Liver (tissue), 9 donors: ENCODE data around the gene AWAT2. TPM values are rescaled to one million over a fixed set of nuclear protein-coding genes. Genes with fewer than 3 reads are reported as not detected.
A peak's percentile ranks its signal among the peaks of the same experiment; 100 is the strongest.

Experiments
- DNase-seq: peaks from one replicate; pipeline ENCODE4 v3.0.0-alpha.2; 2017; ENCODE audit warnings: low spot score
- H3K27ac ChIP-seq, 2 donors: one replicate each; pipeline ENCODE4 v1.7.0; 2013; ENCODE audit warnings: inconsistent platforms in 2 of 2, low read length in 2 of 2, control low read depth in 1 of 2, low read depth in 1 of 2, mild to moderate bottlenecking in 1 of 2
- H3K27me3 ChIP-seq, 4 donors: one replicate each; pipeline versions ENCODE4 v1.6.1 to v1.7.0; 2013; ENCODE audit warnings: low read length in 3 of 4, inconsistent platforms in 1 of 4, mild to moderate bottlenecking in 1 of 4, moderate library complexity in 1 of 4; ENCODE audit not compliant: control insufficient read depth in 4 of 4, insufficient read depth in 4 of 4
- H3K36me3 ChIP-seq, 4 donors: one replicate each; pipeline versions ENCODE4 v1.6.1 to v1.7.0; 2013; ENCODE audit warnings: low read length in 3 of 4, mild to moderate bottlenecking in 3 of 4, low read depth in 1 of 4, moderate library complexity in 1 of 4; ENCODE audit not compliant: control insufficient read depth in 4 of 4, insufficient read depth in 3 of 4
- H3K4me1 ChIP-seq, 4 donors: one replicate each; pipeline versions ENCODE4 v1.6.1 to v1.7.0; 2013; ENCODE audit warnings: low read length in 3 of 4, mild to moderate bottlenecking in 3 of 4, moderate library complexity in 1 of 4; ENCODE audit not compliant: control insufficient read depth in 4 of 4, insufficient read depth in 4 of 4
- H3K4me3 ChIP-seq, 3 donors: one replicate each; pipeline versions ENCODE4 v1.6.1 to v1.7.0; 2013; ENCODE audit warnings: low read length in 3 of 3, control low read depth in 1 of 3, low read depth in 1 of 3, mild to moderate bottlenecking in 1 of 3
- H3K9ac ChIP-seq, 2 donors: one replicate each; pipeline ENCODE4 v1.7.0; 2013; ENCODE audit warnings: low read length in 2 of 2, mild to moderate bottlenecking in 2 of 2, moderate library complexity in 2 of 2, control low read depth in 1 of 2, low read depth in 1 of 2
- H3K9me3 ChIP-seq, 4 donors: one replicate each; pipeline versions ENCODE4 v1.6.1 to v1.7.0; 2013; ENCODE audit warnings: low read length in 3 of 4; ENCODE audit not compliant: control insufficient read depth in 4 of 4
- EGR1 ChIP-seq, 2 donors: IDR thresholded peaks; 2 replicates each; pipeline ENCODE4 v1.6.1; 2016 to 2018; ENCODE audit warnings: antibody characterized with exemption in 2 of 2, low read depth in 2 of 2
- FOXA2 ChIP-seq: IDR thresholded peaks from 2 replicates; pipeline ENCODE4 v1.6.1; 2016; ENCODE audit warnings: antibody characterized with exemption
- GABPA ChIP-seq, 2 donors: IDR thresholded peaks in 1 of 2; conservative IDR thresholded peaks in 1 of 2; 2 replicates each; pipeline ENCODE4 v1.6.1; 2016; ENCODE audit warnings: antibody characterized with exemption in 2 of 2, mild to moderate bottlenecking in 1 of 2, moderate library complexity in 1 of 2
- HNF4A ChIP-seq, 2 donors: conservative IDR thresholded peaks; 2 replicates each; pipeline ENCODE4 v1.6.1; 2016; ENCODE audit warnings: antibody characterized with exemption in 2 of 2, mild to moderate bottlenecking in 2 of 2
- HNF4G ChIP-seq: IDR thresholded peaks from 2 replicates; pipeline ENCODE4 v1.6.1; 2016; ENCODE audit warnings: antibody characterized with exemption
- JUND ChIP-seq, 2 donors: IDR thresholded peaks; 2 replicates each; pipeline ENCODE4 v1.6.1; 2016; ENCODE audit warnings: antibody characterized with exemption in 2 of 2
- NR2F2 ChIP-seq: IDR thresholded peaks from 2 replicates; pipeline ENCODE4 v1.6.1; 2016; ENCODE audit warnings: antibody characterized with exemption
- SP1 ChIP-seq: IDR thresholded peaks from 2 replicates; pipeline ENCODE4 v1.6.1; 2018; ENCODE audit warnings: antibody characterized with exemption, mild to moderate bottlenecking
- TAF1 ChIP-seq: conservative IDR thresholded peaks from 2 replicates; pipeline ENCODE4 v1.6.1; 2016; ENCODE audit warnings: antibody characterized with exemption, mild to moderate bottlenecking
- YY1 ChIP-seq: IDR thresholded peaks from 2 replicates; pipeline ENCODE4 v1.6.1; 2016; ENCODE audit warnings: antibody characterized with exemption, mild to moderate bottlenecking
- WGBS: extraction: QIAGEN DNeasy Blood & Tissue Kit; methylation state at CpG from one replicate; pipeline ENCODE4 v1.1.7; 2013; 5-methylcytosine and 5-hydroxymethylcytosine counted together
- polyA plus RNA-seq, 2 donors: library from polyadenylated mRNA; stranded (reverse) in 1 of 2; unstranded in 1 of 2; fragments of 200-250 nt in 1 of 2; fragments of >200 nt in 1 of 2; fragmentation: Nextera tagmentation in 1 of 2; extraction: Ambion mirVana in 1 of 2; gene quantifications; one replicate each; pipeline versions ENCODE4 v1.2.1 to v1.2.3, GENCODE V29; 2013 to 2015
- total RNA-seq, 2 donors: library from RNA; depleted of rRNA; stranded (reverse); fragments of >200 nt; gene quantifications; one replicate each; pipeline ENCODE4 v1.2.3, GENCODE V29; 2014
- TF ChIP-seq, protein P1 (sequence below): IDR thresholded peaks from 2 replicates; pipeline ENCODE4 v1.6.1; 2016; ENCODE audit warnings: antibody characterized with exemption
- TF ChIP-seq, protein P2 (sequence below): IDR thresholded peaks from 2 replicates; pipeline ENCODE4 v1.6.1; 2016; ENCODE audit warnings: antibody characterized with exemption
- TF ChIP-seq, protein P3 (sequence below): IDR thresholded peaks from 2 replicates; pipeline ENCODE4 v1.6.1; 2016; ENCODE audit warnings: antibody characterized with exemption, mild to moderate bottlenecking
- TF ChIP-seq, protein P4 (sequence below): IDR thresholded peaks from 2 replicates; pipeline ENCODE4 v1.6.1; 2016; ENCODE audit warnings: antibody characterized with exemption
- TF ChIP-seq, protein P5 (sequence below): fragments of 150-350 bp; IDR thresholded peaks from 2 replicates; pipeline ENCODE4 v1.5.1; 2017; ENCODE audit warnings: improper control_type of control experiment, low read depth, low read length; ENCODE audit not compliant: missing input control
- donor health status: healthy.
- donor health status: healthy.
- donor health status: healthy.
- donor health status: healthy.
- donor health status: healthy.

The AWAT2 gene
- total and polyA plus RNA-seq, 4 donors, result not detected

DNA sequence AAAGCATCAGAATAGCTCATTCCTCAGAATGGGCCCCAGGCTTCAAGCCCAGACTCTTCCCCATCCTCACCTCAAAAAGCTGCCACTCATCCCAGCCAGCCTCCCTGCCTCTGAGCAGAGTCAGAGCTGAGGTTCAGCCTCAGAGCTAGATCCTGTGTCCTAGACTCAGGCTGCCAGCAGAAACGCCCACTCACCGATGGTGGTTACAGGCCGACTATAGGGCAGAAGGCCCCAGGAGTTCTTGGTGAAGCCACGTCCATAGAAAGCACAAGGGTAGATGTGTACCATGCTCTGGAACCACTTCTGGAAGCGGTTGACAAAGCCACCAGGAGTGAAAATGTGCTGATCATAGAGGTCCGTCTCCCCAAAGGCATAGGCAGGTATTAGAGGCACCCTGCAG, 7.7 kb downstream of the AWAT2 start:
- Histone ChIP-seq H3K36me3 (no peaks in the 10 kb centered on the region), H3K9ac (no peak overlapping the region), H3K9me3 (no peaks in the 10 kb centered on the region), H3K4me3 (no peak overlapping the region), H3K27ac (no peak overlapping the region), H3K4me1 (peaks cover 0 to 8% (median 5%) of the 10 kb centered on the region in 4 donors), H3K27me3 (no peaks in the 10 kb centered on the region)
- TF ChIP-seq TAF1, result no peak
- TF ChIP-seq FOXA2, result no peak
- no peak for TF ChIP-seq YY1
- TF ChIP-seq, protein P1, sequence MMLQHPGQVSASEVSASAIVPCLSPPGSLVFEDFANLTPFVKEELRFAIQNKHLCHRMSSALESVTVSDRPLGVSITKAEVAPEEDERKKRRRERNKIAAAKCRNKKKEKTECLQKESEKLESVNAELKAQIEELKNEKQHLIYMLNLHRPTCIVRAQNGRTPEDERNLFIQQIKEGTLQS, result no peak
- no peak for TF ChIP-seq SP1
- TF ChIP-seq, protein P2, sequence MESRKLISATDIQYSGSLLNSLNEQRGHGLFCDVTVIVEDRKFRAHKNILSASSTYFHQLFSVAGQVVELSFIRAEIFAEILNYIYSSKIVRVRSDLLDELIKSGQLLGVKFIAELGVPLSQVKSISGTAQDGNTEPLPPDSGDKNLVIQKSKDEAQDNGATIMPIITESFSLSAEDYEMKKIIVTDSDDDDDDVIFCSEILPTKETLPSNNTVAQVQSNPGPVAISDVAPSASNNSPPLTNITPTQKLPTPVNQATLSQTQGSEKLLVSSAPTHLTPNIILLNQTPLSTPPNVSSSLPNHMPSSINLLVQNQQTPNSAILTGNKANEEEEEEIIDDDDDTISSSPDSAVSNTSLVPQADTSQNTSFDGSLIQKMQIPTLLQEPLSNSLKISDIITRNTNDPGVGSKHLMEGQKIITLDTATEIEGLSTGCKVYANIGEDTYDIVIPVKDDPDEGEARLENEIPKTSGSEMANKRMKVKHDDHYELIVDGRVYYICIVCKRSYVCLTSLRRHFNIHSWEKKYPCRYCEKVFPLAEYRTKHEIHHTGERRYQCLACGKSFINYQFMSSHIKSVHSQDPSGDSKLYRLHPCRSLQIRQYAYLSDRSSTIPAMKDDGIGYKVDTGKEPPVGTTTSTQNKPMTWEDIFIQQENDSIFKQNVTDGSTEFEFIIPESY, result no peak
- TF ChIP-seq, protein P3, sequence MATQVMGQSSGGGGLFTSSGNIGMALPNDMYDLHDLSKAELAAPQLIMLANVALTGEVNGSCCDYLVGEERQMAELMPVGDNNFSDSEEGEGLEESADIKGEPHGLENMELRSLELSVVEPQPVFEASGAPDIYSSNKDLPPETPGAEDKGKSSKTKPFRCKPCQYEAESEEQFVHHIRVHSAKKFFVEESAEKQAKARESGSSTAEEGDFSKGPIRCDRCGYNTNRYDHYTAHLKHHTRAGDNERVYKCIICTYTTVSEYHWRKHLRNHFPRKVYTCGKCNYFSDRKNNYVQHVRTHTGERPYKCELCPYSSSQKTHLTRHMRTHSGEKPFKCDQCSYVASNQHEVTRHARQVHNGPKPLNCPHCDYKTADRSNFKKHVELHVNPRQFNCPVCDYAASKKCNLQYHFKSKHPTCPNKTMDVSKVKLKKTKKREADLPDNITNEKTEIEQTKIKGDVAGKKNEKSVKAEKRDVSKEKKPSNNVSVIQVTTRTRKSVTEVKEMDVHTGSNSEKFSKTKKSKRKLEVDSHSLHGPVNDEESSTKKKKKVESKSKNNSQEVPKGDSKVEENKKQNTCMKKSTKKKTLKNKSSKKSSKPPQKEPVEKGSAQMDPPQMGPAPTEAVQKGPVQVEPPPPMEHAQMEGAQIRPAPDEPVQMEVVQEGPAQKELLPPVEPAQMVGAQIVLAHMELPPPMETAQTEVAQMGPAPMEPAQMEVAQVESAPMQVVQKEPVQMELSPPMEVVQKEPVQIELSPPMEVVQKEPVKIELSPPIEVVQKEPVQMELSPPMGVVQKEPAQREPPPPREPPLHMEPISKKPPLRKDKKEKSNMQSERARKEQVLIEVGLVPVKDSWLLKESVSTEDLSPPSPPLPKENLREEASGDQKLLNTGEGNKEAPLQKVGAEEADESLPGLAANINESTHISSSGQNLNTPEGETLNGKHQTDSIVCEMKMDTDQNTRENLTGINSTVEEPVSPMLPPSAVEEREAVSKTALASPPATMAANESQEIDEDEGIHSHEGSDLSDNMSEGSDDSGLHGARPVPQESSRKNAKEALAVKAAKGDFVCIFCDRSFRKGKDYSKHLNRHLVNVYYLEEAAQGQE, result no peak
- no peak for TF ChIP-seq NR2F2
- no peak for TF ChIP-seq JUND (IDR thresholded peaks at IDR 0.05)
- no peak for TF ChIP-seq HNF4A (conservative IDR thresholded peaks at IDR 0.05)
- no peak for TF ChIP-seq GABPA (IDR thresholded peaks at IDR 0.05 in 1 of 2, conservative IDR thresholded peaks at IDR 0.05 in 1 of 2)
- TF ChIP-seq HNF4G, result no peak
- TF ChIP-seq EGR1 (IDR thresholded peaks at IDR 0.05; ENCODE audit: low read depth in 2 of 2), result no peak
- 93% methylated on average over 6 of the region's 6 CpGs for WGBS
- DNase-seq, result no peak

DNA sequence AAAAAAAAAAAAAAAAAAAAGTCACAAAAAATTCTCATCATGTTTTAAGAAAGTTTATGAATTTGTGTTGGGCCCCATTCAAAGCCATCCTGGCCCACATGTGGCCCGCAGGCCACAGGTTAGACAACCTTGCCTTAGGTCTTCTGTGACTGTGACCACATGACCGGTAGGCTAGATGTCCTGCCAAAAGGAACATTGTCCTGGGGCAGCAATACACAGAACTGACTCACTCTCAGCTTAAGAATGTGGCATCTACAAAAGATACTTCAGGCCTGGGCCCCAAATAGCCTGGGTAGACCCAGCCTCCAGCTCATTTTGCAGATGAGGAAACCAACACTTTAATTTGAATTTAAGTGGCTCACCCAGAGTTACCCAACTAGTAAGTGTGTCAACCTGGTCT, 10.0 kb downstream of the AWAT2 start:
- H3K9ac ChIP-seq, result no peak overlapping the region
- H3K4me1 ChIP-seq, result peaks cover 0 to 8% (median 5%) of the 10 kb centered on the region in 4 donors
- H3K27ac ChIP-seq, result no peak overlapping the region
- no peak overlapping the region for H3K4me3 ChIP-seq
- TF ChIP-seq YY1 (no peak), HNF4A (conservative IDR thresholded peaks at IDR 0.05) (peak in 1 of 2 donors; percentile 11)
- H3K36me3 ChIP-seq, result no peaks in the 10 kb centered on the region
- WGBS, result 54% methylated on average over 2 of the region's 2 CpGs
- H3K27me3 ChIP-seq, result no peaks in the 10 kb centered on the region
- no peaks in the 10 kb centered on the region for H3K9me3 ChIP-seq
- no peak for DNase-seq

DNA sequence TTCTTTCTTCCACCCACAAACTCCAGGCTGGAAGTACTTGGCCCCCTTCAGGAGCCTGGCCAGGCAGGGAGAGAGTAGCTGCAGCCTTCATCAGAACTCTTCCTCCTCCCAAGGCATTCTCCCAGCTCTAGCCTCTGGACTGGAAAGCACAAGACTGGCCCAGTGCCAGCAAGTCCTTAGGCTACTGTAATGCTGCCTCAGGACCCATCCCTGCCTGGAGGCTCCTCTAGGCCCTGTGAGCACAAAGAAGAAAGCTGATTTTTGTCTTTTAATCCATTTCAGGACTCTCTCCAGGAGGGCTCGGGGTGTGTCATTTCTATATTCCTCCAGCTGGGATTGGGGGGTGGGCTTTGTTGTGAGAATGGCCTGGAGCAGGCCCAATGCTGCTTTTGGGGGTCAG, 10.8 kb downstream of the AWAT2 start:
- Histone ChIP-seq H3K4me1 (peaks cover 0 to 8% (median 5%) of the 10 kb centered on the region in 4 donors), H3K9me3 (no peaks in the 10 kb centered on the region), H3K4me3 (no peak overlapping the region), H3K36me3 (no peaks in the 10 kb centered on the region), H3K27ac (no peak overlapping the region), H3K27me3 (no peaks in the 10 kb centered on the region), H3K9ac (no peak overlapping the region)
- DNase-seq, result no peak
- 94% methylated on average over 1 of the region's 1 CpG for whole genome bisulfite sequencing
- TF ChIP-seq, protein P3, result no peak
- TF ChIP-seq FOXA2 (no peak), YY1 (no peak), NR2F2 (no peak)
- TF ChIP-seq, protein P4, sequence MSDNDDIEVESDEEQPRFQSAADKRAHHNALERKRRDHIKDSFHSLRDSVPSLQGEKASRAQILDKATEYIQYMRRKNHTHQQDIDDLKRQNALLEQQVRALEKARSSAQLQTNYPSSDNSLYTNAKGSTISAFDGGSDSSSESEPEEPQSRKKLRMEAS, result no peak
- TF ChIP-seq, protein P5, sequence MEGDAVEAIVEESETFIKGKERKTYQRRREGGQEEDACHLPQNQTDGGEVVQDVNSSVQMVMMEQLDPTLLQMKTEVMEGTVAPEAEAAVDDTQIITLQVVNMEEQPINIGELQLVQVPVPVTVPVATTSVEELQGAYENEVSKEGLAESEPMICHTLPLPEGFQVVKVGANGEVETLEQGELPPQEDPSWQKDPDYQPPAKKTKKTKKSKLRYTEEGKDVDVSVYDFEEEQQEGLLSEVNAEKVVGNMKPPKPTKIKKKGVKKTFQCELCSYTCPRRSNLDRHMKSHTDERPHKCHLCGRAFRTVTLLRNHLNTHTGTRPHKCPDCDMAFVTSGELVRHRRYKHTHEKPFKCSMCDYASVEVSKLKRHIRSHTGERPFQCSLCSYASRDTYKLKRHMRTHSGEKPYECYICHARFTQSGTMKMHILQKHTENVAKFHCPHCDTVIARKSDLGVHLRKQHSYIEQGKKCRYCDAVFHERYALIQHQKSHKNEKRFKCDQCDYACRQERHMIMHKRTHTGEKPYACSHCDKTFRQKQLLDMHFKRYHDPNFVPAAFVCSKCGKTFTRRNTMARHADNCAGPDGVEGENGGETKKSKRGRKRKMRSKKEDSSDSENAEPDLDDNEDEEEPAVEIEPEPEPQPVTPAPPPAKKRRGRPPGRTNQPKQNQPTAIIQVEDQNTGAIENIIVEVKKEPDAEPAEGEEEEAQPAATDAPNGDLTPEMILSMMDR, result no peak
